Pancreas (tissue), 10 donors: ENCODE measurements around the gene SALL4. TPM values are rescaled to one million over a fixed set of nuclear protein-coding genes. Genes with fewer than 3 reads are reported as not detected.

ENCODE experiments used
- ATAC-seq, 4 donors: fragments of 200-7000 bp; cut with Tn5 transposase; one replicate each; pipeline versions ENCODE4 v1.8.0 to v1.9.1; 2020; ENCODE audit warnings: mild to moderate bottlenecking in 4 of 4, moderate library complexity in 4 of 4
- DNase-seq, 6 donors: peaks; one replicate each; pipeline ENCODE4 v3.0.0-alpha.2; 2020
- FAIRE-seq: peaks from 2 replicates; lab custom pipeline; 2012; peaks lifted over from hg19 to GRCh38; lab: Jason Lieb, UNC
- H3K27ac ChIP-seq, 4 donors: fragments of 200-600 bp; sonication (generic); 1 replicate in 3 of 4; 2 replicates in 1 of 4; pipeline versions ENCODE4 v1.5.0 to v1.8.0; 2020
- H3K27me3 ChIP-seq, 4 donors: fragments of 200-600 bp; one replicate each; pipeline ENCODE4 v1.8.0; 2021
- H3K36me3 ChIP-seq, 3 donors: fragments of 200-600 bp; sonication (generic) in 1 of 3; one replicate each; pipeline versions ENCODE4 v1.5.0 to v1.8.0; 2020 to 2021
- H3K4me1 ChIP-seq, 3 donors: fragments of 200-600 bp; one replicate each; pipeline ENCODE4 v1.8.0; 2021
- H3K4me3 ChIP-seq, 4 donors: fragments of 200-600 bp; sonication (generic) in 2 of 4; one replicate each; pipeline versions ENCODE4 v1.5.0 to v1.8.0; 2020 to 2021
- H3K9me3 ChIP-seq, 4 donors: fragments of 200-600 bp; one replicate each; pipeline ENCODE4 v1.8.0; 2021
- whole genome bisulfite sequencing, 2 donors: extraction: QIAGEN DNeasy Blood & Tissue Kit; methylation state at CpG; one replicate each; pipeline ENCODE4 v1.1.7; 2013; 5-methylcytosine and 5-hydroxymethylcytosine counted together
- intact Hi-C, 3 donors: fragments of 100-400 bp; cut with DNase I; formaldehyde crosslinking; loops; one replicate each; pipeline versions ENCODE4 v1.11.1 to v1.14.2; 2022
- polyA plus RNA-seq, 2 donors: library from polyadenylated mRNA; stranded (reverse); fragments of 200-250 nt; gene quantifications; one replicate each; pipeline ENCODE4 v1.2.3, GENCODE V29; 2013
- total RNA-seq, 6 donors: library from RNA; stranded (reverse); fragmentation: NEBNext Ultra II Directional in 4 of 6; extraction: Animal tissue kit (Norgen Biotek cat#: 25700) in 4 of 6; gene quantifications; one replicate each; pipeline versions ENCODE4 v1.2.1 to v1.2.4, GENCODE V29; 2021 to 2023
- TF ChIP-seq, protein P1 (sequence below), 4 donors: fragments of 200-600 bp; sonication (generic) in 3 of 4; IDR thresholded peaks; one replicate each; pipeline versions ENCODE4 v1.5.0 to v1.8.0; 2021; ENCODE audit warnings: antibody characterized with exemption in 4 of 4
- donor health status: healthy with polysubstance abuse.
- donor health status: DM: no; HTN: no; CAD: no; lungs with moderate emphysema.
- donor health status: DM: no; HTN: no; CAD: no.
- donor health status: control.
- donor health status: control.
- donor health status: Bipolar disorder and iron deficiency.
- donor health status: DM: yes; HTN: yes; CAD: no.
- donor health status: DM: no; HTN: no; CAD: no.
- donor health status: DM: no; HTN: no; CAD: no.
- donor health status: DM: yes; HTN: yes; CAD: no.

SALL4 gene
- total and polyA plus RNA-seq, 8 donors: 1.1 to 3.0 (median 1.9) TPM

DNA sequence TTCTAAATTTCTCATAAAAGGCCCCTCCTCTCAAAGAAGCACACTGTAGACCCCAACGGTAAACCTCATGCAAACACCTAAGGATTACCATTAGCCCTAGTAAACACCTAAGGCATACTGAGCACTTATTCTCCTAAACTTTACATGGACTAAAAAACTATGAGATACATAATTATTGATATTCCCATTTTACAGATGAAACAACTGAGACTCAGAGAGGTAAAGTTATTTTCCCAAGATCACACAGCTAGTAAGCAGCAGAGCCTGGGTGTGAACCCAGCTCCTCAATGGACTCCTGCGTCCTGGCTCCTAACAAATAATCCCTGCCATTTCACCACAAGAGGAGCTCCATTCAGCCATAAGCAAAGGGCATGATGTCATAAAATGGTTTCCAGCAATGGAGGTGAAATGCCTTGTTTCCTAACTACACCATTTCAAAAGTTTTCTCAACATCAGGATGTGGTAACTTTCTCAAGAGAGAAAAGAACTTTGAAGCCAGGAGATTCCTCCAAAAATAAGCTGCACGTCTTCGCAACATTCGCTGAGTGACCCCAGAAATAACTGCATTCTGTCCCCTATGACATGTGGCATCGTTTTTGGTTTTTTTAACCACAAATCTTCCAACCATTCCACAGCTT is 38.2 kb downstream of the SALL4 start:
- intact Hi-C loops: no loop called here
- no peak for DNase-seq
- Histone ChIP-seq H3K4me3 (no peak overlapping the region), H3K36me3 (no peaks in the 10 kb centered on the region), H3K27me3 (no peaks in the 10 kb centered on the region), H3K4me1 (no peaks in the 10 kb centered on the region), H3K27ac (no peak overlapping the region), H3K9me3 (no peaks in the 10 kb centered on the region)
- ATAC-seq: no peak
- TF ChIP-seq, protein P1, sequence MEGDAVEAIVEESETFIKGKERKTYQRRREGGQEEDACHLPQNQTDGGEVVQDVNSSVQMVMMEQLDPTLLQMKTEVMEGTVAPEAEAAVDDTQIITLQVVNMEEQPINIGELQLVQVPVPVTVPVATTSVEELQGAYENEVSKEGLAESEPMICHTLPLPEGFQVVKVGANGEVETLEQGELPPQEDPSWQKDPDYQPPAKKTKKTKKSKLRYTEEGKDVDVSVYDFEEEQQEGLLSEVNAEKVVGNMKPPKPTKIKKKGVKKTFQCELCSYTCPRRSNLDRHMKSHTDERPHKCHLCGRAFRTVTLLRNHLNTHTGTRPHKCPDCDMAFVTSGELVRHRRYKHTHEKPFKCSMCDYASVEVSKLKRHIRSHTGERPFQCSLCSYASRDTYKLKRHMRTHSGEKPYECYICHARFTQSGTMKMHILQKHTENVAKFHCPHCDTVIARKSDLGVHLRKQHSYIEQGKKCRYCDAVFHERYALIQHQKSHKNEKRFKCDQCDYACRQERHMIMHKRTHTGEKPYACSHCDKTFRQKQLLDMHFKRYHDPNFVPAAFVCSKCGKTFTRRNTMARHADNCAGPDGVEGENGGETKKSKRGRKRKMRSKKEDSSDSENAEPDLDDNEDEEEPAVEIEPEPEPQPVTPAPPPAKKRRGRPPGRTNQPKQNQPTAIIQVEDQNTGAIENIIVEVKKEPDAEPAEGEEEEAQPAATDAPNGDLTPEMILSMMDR (IDR thresholded peaks at IDR 0.05): no peak
- FAIRE-seq: no peak
- 89 to 97% methylated on average over 6 of the region's 6 CpGs for WGBS, 2 donors

DNA sequence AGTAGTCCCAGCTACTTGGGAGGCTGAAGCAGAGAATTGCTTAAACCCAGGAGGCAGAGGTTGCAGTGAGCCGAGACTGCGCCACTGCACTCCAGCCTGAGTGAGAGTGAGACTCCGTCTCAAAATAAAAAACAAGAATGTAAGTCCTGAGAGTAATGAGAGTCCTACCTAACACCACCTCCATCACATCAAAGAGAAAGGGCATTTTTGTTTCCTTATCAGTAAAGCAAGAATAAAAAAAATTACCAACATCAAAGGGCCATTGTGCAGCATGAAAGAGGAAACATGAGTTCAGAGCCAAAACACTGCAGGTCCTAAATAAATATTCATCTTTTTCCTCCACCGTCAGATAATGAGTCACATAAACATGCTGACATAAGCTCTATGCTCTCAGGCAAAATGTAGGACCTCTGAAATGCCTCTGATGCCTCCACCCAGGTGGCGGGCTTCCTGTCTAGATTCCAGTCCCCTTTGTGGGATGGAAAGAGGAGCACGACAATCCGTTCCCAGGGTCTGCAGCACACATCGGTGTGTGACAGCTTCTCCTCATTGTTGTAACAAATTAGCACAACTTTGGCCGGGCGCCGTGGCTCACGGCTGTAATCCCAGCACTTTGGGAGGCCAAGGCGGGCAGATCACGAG is 41.3 kb downstream of the SALL4 start:
- Histone ChIP-seq H3K36me3 (no peaks in the 10 kb centered on the region), H3K27ac (peak overlapping the region in 3 of 4 donors; percentile 49 to 80 (median 77)), H3K9me3 (no peaks in the 10 kb centered on the region), H3K4me1 (no peaks in the 10 kb centered on the region), H3K4me3 (no peak overlapping the region), H3K27me3 (no peaks in the 10 kb centered on the region)
- no peak for DNase-seq
- TF ChIP-seq, protein P1 (IDR thresholded peaks at IDR 0.05): no peak
- peak; percentile 58 to 88 (median 82) for ATAC-seq
- no peak for FAIRE-seq
- intact Hi-C loops: no loop called here
- WGBS, 2 donors: 55 to 59% methylated on average over 14 of the region's 14 CpGs

DNA sequence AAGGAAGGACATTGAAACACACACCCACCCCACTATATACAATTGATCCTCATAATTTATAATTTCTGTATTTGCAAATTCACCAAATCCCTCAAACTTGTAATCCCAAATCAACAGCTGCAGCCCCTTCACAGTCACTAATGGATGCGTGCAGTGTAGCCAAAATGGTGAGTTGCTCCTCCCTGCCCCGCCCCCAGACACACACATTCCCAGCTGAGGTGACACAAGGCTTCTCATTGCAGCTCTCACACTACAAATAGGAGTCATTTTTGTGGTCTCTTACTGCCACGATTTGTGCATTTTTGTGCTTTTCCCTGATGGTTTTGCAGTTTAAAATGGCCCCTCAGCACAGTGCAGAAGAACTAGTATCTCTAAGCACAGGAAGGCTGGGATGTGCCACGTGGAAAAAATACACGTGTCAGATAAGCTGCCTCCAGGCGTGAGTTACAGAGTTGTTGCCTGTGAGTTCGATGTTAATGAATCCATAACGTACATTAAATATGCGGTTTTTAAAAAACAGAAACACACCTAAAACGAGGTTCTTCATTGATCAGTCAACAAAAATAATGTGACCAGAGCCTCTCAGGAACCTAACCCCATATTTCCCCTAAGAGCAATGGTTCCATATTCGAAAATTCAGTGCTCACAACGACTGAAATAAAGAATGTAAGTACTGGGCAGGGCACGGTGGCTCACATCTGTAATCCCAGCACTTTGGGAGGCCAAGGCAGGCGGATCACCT is 42.4 kb downstream of the SALL4 start:
- intact Hi-C loops: no loop called here
- DNase-seq: no peak

DNA sequence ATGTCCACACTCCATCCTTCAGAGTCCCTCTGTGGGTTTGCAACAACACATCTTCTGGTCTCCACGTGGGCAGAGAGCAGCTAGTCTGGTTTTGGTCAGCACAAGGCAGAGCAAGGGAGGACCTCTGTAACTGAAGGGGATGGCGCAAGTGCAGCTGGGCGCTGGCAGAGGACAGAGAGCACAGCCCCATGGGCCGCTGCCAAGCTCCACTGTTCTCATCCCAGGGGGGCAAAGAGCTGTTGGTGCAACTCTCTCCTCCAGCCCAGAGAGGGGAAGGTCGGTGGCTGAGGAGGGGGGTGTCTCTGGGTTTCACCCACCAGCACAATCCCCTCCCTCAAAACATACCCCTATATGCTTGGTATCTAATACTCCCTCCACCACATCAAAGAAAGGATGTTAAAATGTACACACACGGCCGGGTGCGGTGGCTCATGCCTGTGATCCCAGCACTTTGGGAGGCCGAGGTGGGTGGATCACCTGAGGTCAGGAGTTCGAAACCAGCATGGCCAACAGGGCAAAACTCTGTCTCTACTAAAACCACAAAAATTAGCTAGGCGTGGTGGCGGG is 43.3 kb downstream of the SALL4 start:
- FAIRE-seq (no peak), ATAC-seq (peak in 3 of 4 donors; percentile 12 to 40 (median 39)), DNase-seq (peak in 1 of 6 donors; percentile 41)
- no peaks in the 10 kb centered on the region for H3K9me3 ChIP-seq
- H3K4me3 ChIP-seq: no peak overlapping the region
- intact Hi-C loops: no loop called here
- no peaks in the 10 kb centered on the region for H3K36me3 ChIP-seq
- peak overlapping the region in 2 of 4 donors; percentile 11 to 77 for H3K27ac ChIP-seq
- TF ChIP-seq, protein P1 (IDR thresholded peaks at IDR 0.05): no peak
- H3K4me1 ChIP-seq: no peaks in the 10 kb centered on the region
- H3K27me3 ChIP-seq: no peaks in the 10 kb centered on the region
- WGBS, 2 donors: 79 to 88% methylated on average over 12 of the region's 12 CpGs

More for the DNA sequence above, 42.4 kb downstream of the SALL4 start:
- no peaks in the 10 kb centered on the region for H3K9me3 ChIP-seq
- H3K27me3 ChIP-seq: no peaks in the 10 kb centered on the region
- no peaks in the 10 kb centered on the region for H3K36me3 ChIP-seq
- H3K4me1 ChIP-seq: no peaks in the 10 kb centered on the region
- TF ChIP-seq, protein P1 (IDR thresholded peaks at IDR 0.05): no peak
- ATAC-seq (no peak), FAIRE-seq (no peak)
- H3K27ac ChIP-seq: peak overlapping the region in 2 of 4 donors; percentile 77 to 80
- H3K4me3 ChIP-seq: no peak overlapping the region
- 90 to 92% methylated on average over 14 of the region's 14 CpGs for WGBS, 2 donors
